Measurements from ENCODE around the gene ARHGAP44.

GRCh38 chr17:13004336-13004735 lies 215.0 kb downstream of the ARHGAP44 start:
- no peak for TF ChIP-seq CTCF (conservative IDR thresholded peaks at IDR 0.05; ENCODE audit: low read length)
- no peak for TF ChIP-seq EZH2phosphoT487 (IDR thresholded peaks at IDR 0.05; ENCODE audit: borderline replicate concordance, low read depth, low read length)

Data from OCI-LY7 (cell line).